Osteocyte (in vitro differentiated cells): Measurements from ENCODE around the gene RBBP7. TPM values are rescaled to one million over a fixed set of nuclear protein-coding genes. Genes with fewer than 3 reads are reported as not detected.

Source experiments
- DNase-seq: peaks from one replicate; pipeline ENCODE4 v3.0.0; 2021; ENCODE audit warnings: mixed read lengths; ENCODE audit not compliant: unreplicated experiment; ENCODE audit errors: extremely low spot score
- H3K27ac Mint-ChIP-seq: one replicate; pipeline ENCODE4 v1.8.0; 2021; ENCODE audit warnings: mild to moderate bottlenecking, mixed read lengths; ENCODE audit not compliant: unreplicated experiment
- H3K27me3 Mint-ChIP-seq: one replicate; pipeline ENCODE4 v1.8.0; 2021; ENCODE audit warnings: mixed read lengths; ENCODE audit not compliant: unreplicated experiment
- H3K36me3 Mint-ChIP-seq: one replicate; pipeline ENCODE4 v1.8.0; 2021; ENCODE audit warnings: mixed read lengths; ENCODE audit not compliant: unreplicated experiment
- H3K4me1 Mint-ChIP-seq: one replicate; pipeline ENCODE4 v1.8.0; 2021; ENCODE audit warnings: mixed read lengths; ENCODE audit not compliant: unreplicated experiment
- H3K4me3 Mint-ChIP-seq: one replicate; pipeline ENCODE4 v1.8.0; 2021; ENCODE audit warnings: mild to moderate bottlenecking, moderate library complexity, mixed read lengths; ENCODE audit not compliant: unreplicated experiment
- H3K9me3 Mint-ChIP-seq: one replicate; pipeline ENCODE4 v1.8.0; 2021; ENCODE audit warnings: mixed read lengths; ENCODE audit not compliant: unreplicated experiment
- CTCF ChIP-seq: fragments of 200-600 bp; sonication (generic); IDR thresholded peaks from 2 replicates; pipeline ENCODE4 v1.5.0; 2021; ENCODE audit warnings: antibody characterized with exemption, mild to moderate bottlenecking, moderate library complexity
- total RNA-seq: library from RNA; stranded (reverse); gene quantifications from 2 replicates; pipeline ENCODE4 v1.2.1, GENCODE V29; 2021

RBBP7 gene
- total RNA-seq, 1 donor from 2014 or later = 148 TPM

- Mint-ChIP-seq H3K27me3 (no peaks in the 10 kb centered on the region), H3K36me3 (peaks cover 56% of the 10 kb centered on the region), H3K27ac (no peak overlapping the region), H3K4me1 (peaks cover 19% of the 10 kb centered on the region), H3K9me3 (no peaks in the 10 kb centered on the region), H3K4me3 (no peak overlapping the region)
- TF ChIP-seq CTCF = no peak
- DNase-seq = no peak
These were observed 26.8 kb downstream of the RBBP7 start for GRCh38 chrX:16843208-16843909.

GRCh38 chrX:16842684-16843083 is 27.5 kb downstream of the RBBP7 start:
- H3K9me3 Mint-ChIP-seq = no peaks in the 10 kb centered on the region
- no peak for DNase-seq
- no peak overlapping the region for H3K4me3 Mint-ChIP-seq
- H3K4me1 Mint-ChIP-seq = peaks cover 26% of the 10 kb centered on the region
- TF ChIP-seq CTCF = no peak
- no peak overlapping the region for H3K27ac Mint-ChIP-seq
- no peaks in the 10 kb centered on the region for H3K27me3 Mint-ChIP-seq
- H3K36me3 Mint-ChIP-seq = peaks cover 49% of the 10 kb centered on the region

GRCh38 chrX:16839852-16840460 is 30.2 kb downstream of the RBBP7 start:
- Mint-ChIP-seq H3K27ac (peak overlapping the region; percentile 89), H3K9me3 (no peaks in the 10 kb centered on the region), H3K36me3 (peaks cover 38% of the 10 kb centered on the region), H3K4me1 (peaks cover 49% of the 10 kb centered on the region), H3K27me3 (no peaks in the 10 kb centered on the region), H3K4me3 (no peak overlapping the region)
- no peak for DNase-seq
- no peak for TF ChIP-seq CTCF

GRCh38 chrX:16839219-16839851 is 30.8 kb downstream of the RBBP7 start:
- TF ChIP-seq CTCF = no peak
- DNase-seq = no peak
- Mint-ChIP-seq H3K36me3 (peaks cover 34% of the 10 kb centered on the region), H3K4me3 (no peak overlapping the region), H3K27ac (peak overlapping the region; percentile 89), H3K27me3 (no peaks in the 10 kb centered on the region), H3K9me3 (no peaks in the 10 kb centered on the region), H3K4me1 (peaks cover 55% of the 10 kb centered on the region)
